Measurements from ENCODE around the gene FBLN5.

GRCh38 chr14:91902336-91902735 is 45.2 kb downstream of the FBLN5 start:
- TF ChIP-seq CTCF (IDR thresholded peaks at IDR 0.05) (no peak), SIN3A (IDR thresholded peaks at IDR 0.05; ENCODE audit: borderline replicate concordance, insufficient read depth, low read depth, low read length) (no peak)

Data from Panc1 (cell line).